Panc1 (cell line): ENCODE data around the gene ATP9A. TPM values are rescaled to one million over a fixed set of nuclear protein-coding genes. Genes with fewer than 3 reads are reported as not detected.
A peak's percentile ranks its signal among the peaks of the same experiment; 100 is the strongest.

ENCODE experiments used
- ATAC-seq: fragments of 200-7000 bp; cut with Tn5 transposase; 2 replicates; pipeline ENCODE4 v1.9.1; 2020; ENCODE audit warnings: mild to moderate bottlenecking, moderate library complexity
- BruUV-seq: library from RNA; stranded (reverse); fragments of 400-500 nt; replicated peaks from 2 replicates; lab custom pipeline; 2021; lab: Mats Ljungman, UMichigan
- CTCF ChIA-PET: fragments of 300-600 bp; sonication (Branson Sonifier 250); formaldehyde crosslinking; loops from one replicate; lab custom pipeline; 2022; ENCODE audit warnings: antibody characterized with exemption; lab: Charles Lee
- POLR2A ChIA-PET: fragments of 300-600 bp; sonication (Branson Sonifier 250); formaldehyde crosslinking; loops from one replicate; lab custom pipeline; 2022; ENCODE audit warnings: antibody characterized with exemption; lab: Charles Lee
- DNase-seq: peaks from one replicate; pipeline ENCODE4 v3.0.0-alpha.2; 2010; ENCODE audit warnings: low read depth, low spot score
- H3K27ac ChIP-seq: 2 replicates; pipeline ENCODE4 v1.5.1; 2011; ENCODE audit warnings: mild to moderate bottlenecking, low read length, inconsistent platforms
- H3K27me3 ChIP-seq: fragments of 200-500 bp; sonication (Bioruptor generic); 2 replicates; pipeline ENCODE4 v1.6.0; 2014; ENCODE audit warnings: low read length, inconsistent platforms; ENCODE audit not compliant: control insufficient read depth, insufficient read depth
- H3K36me3 ChIP-seq: fragments of 200-500 bp; sonication (Bioruptor generic); 2 replicates; pipeline ENCODE4 v1.5.1; 2014; ENCODE audit warnings: inconsistent platforms, mild to moderate bottlenecking, low read length, moderate library complexity; ENCODE audit not compliant: control insufficient read depth, insufficient read depth
- H3K4me1 ChIP-seq: 2 replicates; pipeline ENCODE4 v1.5.1; 2011; ENCODE audit warnings: inconsistent platforms, mild to moderate bottlenecking, low read length, moderate library complexity; ENCODE audit not compliant: control insufficient read depth, insufficient read depth
- H3K4me3 ChIP-seq, 2 experiments: 2 replicates each; pipeline ENCODE4 v1.5.1; 2011 to 2012; ENCODE audit warnings: low read depth in 2 of 2, low read length in 2 of 2, mild to moderate bottlenecking in 2 of 2, inconsistent platforms in 1 of 2, moderate library complexity in 1 of 2
- H3K9me3 ChIP-seq: fragments of 200-500 bp; sonication (Bioruptor generic); 2 replicates; pipeline ENCODE4 v1.5.1; 2014; ENCODE audit warnings: low read depth, mild to moderate bottlenecking, inconsistent platforms, low read length, moderate library complexity; ENCODE audit not compliant: control insufficient read depth, insufficient read depth
- POLR2AphosphoS5 ChIP-seq: IDR thresholded peaks from 2 replicates; pipeline ENCODE4 v1.6.1; 2012; ENCODE audit warnings: mild to moderate bottlenecking, low read depth, low read length, moderate library complexity
- SIN3A ChIP-seq: IDR thresholded peaks from 2 replicates; pipeline ENCODE4 v1.6.1; 2012; ENCODE audit warnings: low read depth, mild to moderate bottlenecking, low read length, moderate library complexity, borderline replicate concordance; ENCODE audit not compliant: insufficient read depth
- TCF7L2 ChIP-seq: IDR thresholded peaks from 2 replicates; pipeline ENCODE4 v1.6.1; 2011; ENCODE audit warnings: mild to moderate bottlenecking, low read depth, low read length, inconsistent platforms
- in situ Hi-C: cut with HindIII; loops from 2 replicates; pipeline ENCODE4 v1.10.0; 2016; ENCODE audit warnings: low sequenced_read_pairs, low pct_unique_long_range_greater_than_20kb
- intact Hi-C: fragments of 100-400 bp; cut with micrococcal nuclease; formaldehyde crosslinking; loops from one replicate; pipeline ENCODE4 v1.10.0; 2022; ENCODE audit not compliant: unreplicated experiment
- total RNA-seq: library from RNA; stranded (reverse); gene quantifications from one replicate; pipeline ENCODE4 v1.2.1, GENCODE V29; 2021; ENCODE audit not compliant: unreplicated experiment
- TF ChIP-seq, protein P1 (sequence below): fragments of 450-650 bp; IDR thresholded peaks from 2 replicates; pipeline ENCODE4 v1.5.1; 2017; ENCODE audit warnings: mild to moderate bottlenecking
- TF ChIP-seq, protein P2 (sequence below), 2 experiments: IDR thresholded peaks; 2 replicates each; pipeline ENCODE4 v1.6.1; 2011 to 2012; ENCODE audit warnings: low read depth in 2 of 2, control low read depth in 1 of 2, low read length in 1 of 2, mild to moderate bottlenecking in 1 of 2, moderate library complexity in 1 of 2; ENCODE audit not compliant: insufficient read depth in 1 of 2

ATP9A gene
- total RNA-seq, 1 experiment from 2014 or later = 8.7 TPM

DNA sequence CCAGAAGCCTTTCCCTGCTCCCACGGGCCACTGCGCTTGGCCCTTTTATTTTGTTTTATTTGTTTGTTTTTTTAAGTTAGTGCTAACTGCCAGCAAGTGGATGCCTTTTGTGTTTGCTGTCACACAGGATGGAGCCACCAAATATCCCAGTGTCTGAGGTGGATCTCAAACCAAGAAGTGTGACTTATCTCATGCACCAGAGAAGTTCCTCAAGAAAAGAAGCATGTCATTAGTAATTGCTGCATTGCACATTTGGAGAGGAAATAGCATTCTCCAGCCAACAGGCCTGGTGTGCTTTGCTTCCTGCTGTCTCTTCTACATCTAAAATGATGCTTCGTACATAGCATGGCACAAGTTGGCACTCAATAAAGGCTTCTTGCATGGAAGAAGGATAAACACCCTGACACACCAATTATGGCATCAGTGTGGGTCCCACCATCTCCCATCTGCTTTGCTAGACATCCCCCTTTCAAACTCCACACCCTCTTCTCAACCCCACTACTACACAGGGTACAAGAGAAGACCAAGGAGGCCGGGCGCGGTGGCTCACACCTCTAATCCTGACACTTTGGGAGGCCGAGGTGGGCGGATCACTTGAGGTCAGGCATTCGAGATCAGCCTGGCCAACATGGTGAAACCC lies 1.9 kb upstream of the ATP9A start:
- Histone ChIP-seq H3K27me3 (no peaks in the 10 kb centered on the region), H3K4me1 (0 out of 2 replicates have a peak, but pooled peaks cover 2% of the 10 kb centered on the region), H3K27ac (no peak overlapping the region), H3K9me3 (no peaks in the 10 kb centered on the region), H3K4me3 (no peak overlapping the region), H3K36me3 (no peaks in the 10 kb centered on the region; the same call in 1 of the 2 replicates)
- ChIA-PET POLR2A (interaction anchor here (0.7 kb wide), 1 partner anchor 27 kb away, joined by 3 read pairs; no protein-coding TSS in a partner anchor), CTCF (interaction anchor here (0.7 kb wide), 1 partner anchor 168 kb away, joined by 3 read pairs; no protein-coding TSS in a partner anchor)
- DNase-seq (no peak), ATAC-seq (no peak)
- in situ Hi-C loops (no loop called here), intact Hi-C loops (no loop called here)
- BruUV-seq = no TSS peak
- TF ChIP-seq POLR2AphosphoS5 (no peak), SIN3A (no peak), TCF7L2 (no peak)
- TF ChIP-seq, protein P1, sequence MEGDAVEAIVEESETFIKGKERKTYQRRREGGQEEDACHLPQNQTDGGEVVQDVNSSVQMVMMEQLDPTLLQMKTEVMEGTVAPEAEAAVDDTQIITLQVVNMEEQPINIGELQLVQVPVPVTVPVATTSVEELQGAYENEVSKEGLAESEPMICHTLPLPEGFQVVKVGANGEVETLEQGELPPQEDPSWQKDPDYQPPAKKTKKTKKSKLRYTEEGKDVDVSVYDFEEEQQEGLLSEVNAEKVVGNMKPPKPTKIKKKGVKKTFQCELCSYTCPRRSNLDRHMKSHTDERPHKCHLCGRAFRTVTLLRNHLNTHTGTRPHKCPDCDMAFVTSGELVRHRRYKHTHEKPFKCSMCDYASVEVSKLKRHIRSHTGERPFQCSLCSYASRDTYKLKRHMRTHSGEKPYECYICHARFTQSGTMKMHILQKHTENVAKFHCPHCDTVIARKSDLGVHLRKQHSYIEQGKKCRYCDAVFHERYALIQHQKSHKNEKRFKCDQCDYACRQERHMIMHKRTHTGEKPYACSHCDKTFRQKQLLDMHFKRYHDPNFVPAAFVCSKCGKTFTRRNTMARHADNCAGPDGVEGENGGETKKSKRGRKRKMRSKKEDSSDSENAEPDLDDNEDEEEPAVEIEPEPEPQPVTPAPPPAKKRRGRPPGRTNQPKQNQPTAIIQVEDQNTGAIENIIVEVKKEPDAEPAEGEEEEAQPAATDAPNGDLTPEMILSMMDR = no peak
- TF ChIP-seq, protein P2, sequence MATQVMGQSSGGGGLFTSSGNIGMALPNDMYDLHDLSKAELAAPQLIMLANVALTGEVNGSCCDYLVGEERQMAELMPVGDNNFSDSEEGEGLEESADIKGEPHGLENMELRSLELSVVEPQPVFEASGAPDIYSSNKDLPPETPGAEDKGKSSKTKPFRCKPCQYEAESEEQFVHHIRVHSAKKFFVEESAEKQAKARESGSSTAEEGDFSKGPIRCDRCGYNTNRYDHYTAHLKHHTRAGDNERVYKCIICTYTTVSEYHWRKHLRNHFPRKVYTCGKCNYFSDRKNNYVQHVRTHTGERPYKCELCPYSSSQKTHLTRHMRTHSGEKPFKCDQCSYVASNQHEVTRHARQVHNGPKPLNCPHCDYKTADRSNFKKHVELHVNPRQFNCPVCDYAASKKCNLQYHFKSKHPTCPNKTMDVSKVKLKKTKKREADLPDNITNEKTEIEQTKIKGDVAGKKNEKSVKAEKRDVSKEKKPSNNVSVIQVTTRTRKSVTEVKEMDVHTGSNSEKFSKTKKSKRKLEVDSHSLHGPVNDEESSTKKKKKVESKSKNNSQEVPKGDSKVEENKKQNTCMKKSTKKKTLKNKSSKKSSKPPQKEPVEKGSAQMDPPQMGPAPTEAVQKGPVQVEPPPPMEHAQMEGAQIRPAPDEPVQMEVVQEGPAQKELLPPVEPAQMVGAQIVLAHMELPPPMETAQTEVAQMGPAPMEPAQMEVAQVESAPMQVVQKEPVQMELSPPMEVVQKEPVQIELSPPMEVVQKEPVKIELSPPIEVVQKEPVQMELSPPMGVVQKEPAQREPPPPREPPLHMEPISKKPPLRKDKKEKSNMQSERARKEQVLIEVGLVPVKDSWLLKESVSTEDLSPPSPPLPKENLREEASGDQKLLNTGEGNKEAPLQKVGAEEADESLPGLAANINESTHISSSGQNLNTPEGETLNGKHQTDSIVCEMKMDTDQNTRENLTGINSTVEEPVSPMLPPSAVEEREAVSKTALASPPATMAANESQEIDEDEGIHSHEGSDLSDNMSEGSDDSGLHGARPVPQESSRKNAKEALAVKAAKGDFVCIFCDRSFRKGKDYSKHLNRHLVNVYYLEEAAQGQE (IDR thresholded peaks at IDR 0.05; ENCODE audit: insufficient read depth in 1 of 2, low read depth in 2 of 2, low read length in 1 of 2) = no peak

DNA sequence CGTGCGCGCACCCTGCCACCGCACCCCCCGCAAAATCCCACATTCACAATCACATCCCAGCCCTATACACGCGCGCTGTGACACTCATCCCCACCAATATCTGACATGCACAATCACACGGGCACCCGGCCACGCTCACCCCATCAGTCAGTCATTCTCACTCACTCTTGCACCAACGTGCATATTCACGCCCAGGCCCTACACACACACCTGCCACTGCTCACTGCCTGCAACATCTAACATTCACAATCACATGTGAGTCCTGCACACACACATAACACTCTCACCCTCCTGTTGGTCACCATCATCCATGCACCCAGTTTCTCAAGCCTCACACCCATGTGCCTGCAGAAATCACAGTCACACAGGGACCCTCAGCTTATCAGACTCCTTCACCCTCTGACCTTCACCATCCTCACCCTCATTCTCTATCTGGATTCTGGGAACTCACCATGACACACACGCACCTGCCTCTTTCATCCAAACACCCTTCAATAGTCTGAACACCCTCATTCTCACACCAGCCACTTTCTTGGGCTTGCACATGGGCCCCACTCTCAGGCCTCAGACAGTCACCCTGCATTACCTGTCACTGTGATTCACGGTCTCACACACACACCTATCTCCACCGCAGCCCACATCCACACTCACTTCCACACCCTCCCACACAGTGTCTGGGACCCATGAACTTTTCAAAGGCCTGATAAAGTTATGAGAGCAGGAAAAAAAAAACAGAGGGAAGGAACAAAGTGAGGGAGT lies 748 bp upstream of the ATP9A start:
- ChIA-PET CTCF (interaction anchor here (0.7 kb wide), 1 partner anchor 169 kb away, joined by 3 read pairs; no protein-coding TSS in a partner anchor), POLR2A (interaction anchor here (0.7 kb wide), 1 partner anchor 28 kb away, joined by 3 read pairs; no protein-coding TSS in a partner anchor)
- 0 out of 2 replicates have a peak, but pooled peaks cover 2% of the 10 kb centered on the region for H3K4me1 ChIP-seq
- ATAC-seq (no peak), DNase-seq (no peak)
- H3K9me3 ChIP-seq = no peaks in the 10 kb centered on the region
- H3K27me3 ChIP-seq = no peaks in the 10 kb centered on the region
- no peak overlapping the region for H3K27ac ChIP-seq
- TF ChIP-seq SIN3A (no peak), POLR2AphosphoS5 (no peak), TCF7L2 (no peak)
- TF ChIP-seq, protein P2 (IDR thresholded peaks at IDR 0.05; ENCODE audit: insufficient read depth in 1 of 2, low read depth in 2 of 2, low read length in 1 of 2) = no peak
- TF ChIP-seq, protein P1 = no peak
- 0 out of 4 replicates have a peak overlapping the region, but pooled peaks of 1 of the 2 experiments have one; percentile 6 for H3K4me3 ChIP-seq
- in situ Hi-C loops (no loop called here), intact Hi-C loops (no loop called here)
- no TSS peak for BruUV-seq
- H3K36me3 ChIP-seq = no peaks in the 10 kb centered on the region; the same call in 1 of the 2 replicates
